Calu3 (cell line): ENCODE data around the gene RECK. TPM values are rescaled to one million over a fixed set of nuclear protein-coding genes. Genes with fewer than 3 reads are reported as not detected.

Experiments used
- BruUV-seq: library from RNA; stranded (reverse); fragments of 400-500 nt; replicated peaks from 2 replicates; lab custom pipeline; 2021; lab: Mats Ljungman, UMichigan
- CTCF ChIA-PET: fragments of 300-600 bp; sonication (Branson Sonifier 250); formaldehyde crosslinking; loops from one replicate; lab custom pipeline; 2022; ENCODE audit warnings: antibody characterized with exemption; lab: Charles Lee
- DNase-seq: peaks from one replicate; pipeline ENCODE4 v3.0.0; 2022
- H3K27ac Mint-ChIP-seq: one replicate; pipeline ENCODE4 v1.8.0; 2022; ENCODE audit warnings: mixed read lengths; ENCODE audit not compliant: unreplicated experiment
- H3K27me3 Mint-ChIP-seq: one replicate; pipeline ENCODE4 v1.8.0; 2022; ENCODE audit warnings: mixed read lengths; ENCODE audit not compliant: unreplicated experiment
- H3K36me3 Mint-ChIP-seq: one replicate; pipeline ENCODE4 v1.8.0; 2022; ENCODE audit warnings: mild to moderate bottlenecking, moderate library complexity, mixed read lengths; ENCODE audit not compliant: insufficient read depth, unreplicated experiment
- H3K4me1 Mint-ChIP-seq: one replicate; pipeline ENCODE4 v1.8.0; 2022; ENCODE audit warnings: mild to moderate bottlenecking, low read depth, mixed read lengths; ENCODE audit not compliant: unreplicated experiment
- H3K4me3 Mint-ChIP-seq: one replicate; pipeline ENCODE4 v1.8.0; 2022; ENCODE audit warnings: mild to moderate bottlenecking, low read depth, moderate library complexity, mixed read lengths; ENCODE audit not compliant: unreplicated experiment
- H3K9me3 Mint-ChIP-seq: one replicate; pipeline ENCODE4 v1.8.0; 2022; ENCODE audit warnings: low read depth, mixed read lengths; ENCODE audit not compliant: unreplicated experiment
- CTCF ChIP-seq: fragments of 200-600 bp; IDR thresholded peaks from one replicate; pipeline ENCODE4 v1.8.0; 2022; ENCODE audit warnings: antibody characterized with exemption; ENCODE audit not compliant: unreplicated experiment
- intact Hi-C: fragments of 100-400 bp; cut with micrococcal nuclease; formaldehyde crosslinking; loops from one replicate; pipeline ENCODE4 v1.10.0; 2022; ENCODE audit not compliant: unreplicated experiment
- total RNA-seq: library from RNA; stranded (reverse); gene quantifications from 2 replicates; pipeline ENCODE4 v1.2.3, GENCODE V29; 2022

Gene RECK
- total RNA-seq, 1 experiment from 2014 or later, result 1.1 TPM

GRCh38 chr9:36144309-36145232 is 107.9 kb downstream of the RECK start:
- peaks cover 24% of the 10 kb centered on the region for H3K27me3 Mint-ChIP-seq
- CTCF ChIA-PET, result no interaction called here
- no peak for DNase-seq
- intact Hi-C loops, result no loop called here
- H3K27ac Mint-ChIP-seq, result no peak overlapping the region
- no peak overlapping the region for H3K4me3 Mint-ChIP-seq
- no peaks in the 10 kb centered on the region for H3K4me1 Mint-ChIP-seq
- no peaks in the 10 kb centered on the region for H3K36me3 Mint-ChIP-seq
- BruUV-seq, result no TSS peak
- TF ChIP-seq CTCF, result no peak
- peaks cover 3% of the 10 kb centered on the region for H3K9me3 Mint-ChIP-seq

- BruUV-seq, result no TSS peak
- Mint-ChIP-seq H3K36me3 (no peaks in the 10 kb centered on the region), H3K4me3 (no peak overlapping the region)
These were observed 109.3 kb downstream of the RECK start for GRCh38 chr9:36145970-36146369.

GRCh38 chr9:36146651-36147050 is 109.9 kb downstream of the RECK start:
- Mint-ChIP-seq H3K4me3 (no peak overlapping the region), H3K4me1 (peaks cover 8% of the 10 kb centered on the region), H3K27ac (no peak overlapping the region), H3K27me3 (peaks cover 24% of the 10 kb centered on the region), H3K36me3 (no peaks in the 10 kb centered on the region), H3K9me3 (peaks cover 3% of the 10 kb centered on the region)
- intact Hi-C loops, result no loop called here
- DNase-seq, result no peak
- TF ChIP-seq CTCF, result no peak
- no TSS peak for BruUV-seq
- CTCF ChIA-PET, result no interaction called here

More at GRCh38 chr9:36145970-36146369, 109.3 kb downstream of the RECK start:
- CTCF ChIA-PET, result no interaction called here
- intact Hi-C loops, result no loop called here
- peaks cover 3% of the 10 kb centered on the region for H3K9me3 Mint-ChIP-seq
- no peak overlapping the region for H3K27ac Mint-ChIP-seq
- no peak for TF ChIP-seq CTCF
- peaks cover 4% of the 10 kb centered on the region for H3K4me1 Mint-ChIP-seq
- peaks cover 24% of the 10 kb centered on the region for H3K27me3 Mint-ChIP-seq
- no peak for DNase-seq

- no peak for DNase-seq
- Mint-ChIP-seq H3K4me1 (peaks cover 8% of the 10 kb centered on the region), H3K27me3 (peaks cover 24% of the 10 kb centered on the region), H3K4me3 (no peak overlapping the region), H3K27ac (no peak overlapping the region), H3K9me3 (peaks cover 3% of the 10 kb centered on the region), H3K36me3 (no peaks in the 10 kb centered on the region)
- intact Hi-C loops, result no loop called here
- no TSS peak for BruUV-seq
- CTCF ChIA-PET, result interaction anchor here (0.5 kb wide), 1 partner anchor 159 kb away, joined by 3 read pairs; no protein-coding TSS in a partner anchor
- no peak for TF ChIP-seq CTCF
These were observed 110.9 kb downstream of the RECK start for GRCh38 chr9:36147441-36148175.
